NB4 (cell line): ENCODE data around the gene DNAJB4.

ENCODE experiments used
- DNase-seq: peaks from one replicate; pipeline ENCODE4 v3.0.0; 2010; ENCODE audit warnings: low read depth
- H3K4me3 ChIP-seq: one replicate; pipeline ENCODE4 v1.5.1; 2011; ENCODE audit warnings: mild to moderate bottlenecking, low read depth, low read length, moderate library complexity
- MYC ChIP-seq: IDR thresholded peaks from 2 replicates; pipeline ENCODE4 v1.6.1; 2011; ENCODE audit warnings: low read depth, low read length
- POLR2A ChIP-seq: IDR thresholded peaks from 2 replicates; pipeline ENCODE4 v1.6.1; 2011; ENCODE audit warnings: mild to moderate bottlenecking; ENCODE audit not compliant: insufficient read length; ENCODE audit errors: extremely low read depth
- TF ChIP-seq, protein P1 (sequence below): IDR thresholded peaks from 2 replicates; pipeline ENCODE4 v1.6.1; 2011; ENCODE audit warnings: low read depth, low read length
- TF ChIP-seq, protein P2 (sequence below): IDR thresholded peaks from one replicate; pipeline ENCODE4 v1.5.1; 2012; ENCODE audit warnings: low read depth, low read length

Gene DNAJB4

DNA sequence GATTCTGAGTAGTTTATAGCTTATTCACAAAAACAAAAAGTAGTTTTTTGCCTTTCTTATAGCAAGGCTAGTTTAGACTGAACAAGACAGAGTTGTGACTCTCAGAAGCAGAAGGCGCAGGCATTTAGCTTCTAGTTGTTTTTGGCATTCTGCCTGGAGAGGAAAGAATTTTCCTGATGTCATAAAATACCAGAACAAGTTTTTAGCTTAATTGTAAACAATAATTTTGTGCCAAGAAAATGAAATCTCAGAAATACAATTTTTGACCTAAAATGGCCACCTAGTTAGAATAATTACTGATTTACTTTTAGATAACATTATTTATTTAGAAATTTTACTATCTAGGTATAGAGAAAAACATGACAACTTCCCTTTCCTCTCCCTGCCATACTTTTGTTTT is 1.0 kb downstream of the DNAJB4 start:
- H3K4me3 ChIP-seq = peak overlapping the region; percentile 87
- DNase-seq = peak; percentile 38
- TF ChIP-seq MYC = no peak
- TF ChIP-seq, protein P1, sequence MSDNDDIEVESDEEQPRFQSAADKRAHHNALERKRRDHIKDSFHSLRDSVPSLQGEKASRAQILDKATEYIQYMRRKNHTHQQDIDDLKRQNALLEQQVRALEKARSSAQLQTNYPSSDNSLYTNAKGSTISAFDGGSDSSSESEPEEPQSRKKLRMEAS = no peak
- TF ChIP-seq, protein P2, sequence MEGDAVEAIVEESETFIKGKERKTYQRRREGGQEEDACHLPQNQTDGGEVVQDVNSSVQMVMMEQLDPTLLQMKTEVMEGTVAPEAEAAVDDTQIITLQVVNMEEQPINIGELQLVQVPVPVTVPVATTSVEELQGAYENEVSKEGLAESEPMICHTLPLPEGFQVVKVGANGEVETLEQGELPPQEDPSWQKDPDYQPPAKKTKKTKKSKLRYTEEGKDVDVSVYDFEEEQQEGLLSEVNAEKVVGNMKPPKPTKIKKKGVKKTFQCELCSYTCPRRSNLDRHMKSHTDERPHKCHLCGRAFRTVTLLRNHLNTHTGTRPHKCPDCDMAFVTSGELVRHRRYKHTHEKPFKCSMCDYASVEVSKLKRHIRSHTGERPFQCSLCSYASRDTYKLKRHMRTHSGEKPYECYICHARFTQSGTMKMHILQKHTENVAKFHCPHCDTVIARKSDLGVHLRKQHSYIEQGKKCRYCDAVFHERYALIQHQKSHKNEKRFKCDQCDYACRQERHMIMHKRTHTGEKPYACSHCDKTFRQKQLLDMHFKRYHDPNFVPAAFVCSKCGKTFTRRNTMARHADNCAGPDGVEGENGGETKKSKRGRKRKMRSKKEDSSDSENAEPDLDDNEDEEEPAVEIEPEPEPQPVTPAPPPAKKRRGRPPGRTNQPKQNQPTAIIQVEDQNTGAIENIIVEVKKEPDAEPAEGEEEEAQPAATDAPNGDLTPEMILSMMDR = no peak
- no peak for TF ChIP-seq POLR2A

DNA sequence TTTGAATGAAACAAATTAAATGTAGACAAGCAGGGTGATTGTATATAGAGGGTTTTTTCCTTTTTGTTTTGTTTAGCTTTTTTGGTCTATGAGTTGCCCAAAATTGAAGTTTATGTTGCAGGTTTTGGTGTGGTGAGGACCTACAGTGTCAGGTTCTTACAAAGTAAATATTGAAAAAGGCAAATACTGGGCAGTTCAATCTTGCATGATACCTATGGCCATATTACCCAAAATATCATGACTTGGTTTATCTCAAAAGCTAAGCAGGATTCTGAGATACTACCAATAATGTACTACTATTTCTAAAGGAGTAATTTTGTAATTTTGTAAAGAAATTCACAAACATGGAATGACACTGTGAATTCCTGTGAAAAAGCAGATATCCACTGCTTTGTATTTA is 1.8 kb downstream of the DNAJB4 start:
- DNase-seq = no peak
- H3K4me3 ChIP-seq = peak overlapping the region; percentile 87
- TF ChIP-seq, protein P2 = no peak
- TF ChIP-seq MYC (no peak), POLR2A (no peak)
- TF ChIP-seq, protein P1 = no peak

DNA sequence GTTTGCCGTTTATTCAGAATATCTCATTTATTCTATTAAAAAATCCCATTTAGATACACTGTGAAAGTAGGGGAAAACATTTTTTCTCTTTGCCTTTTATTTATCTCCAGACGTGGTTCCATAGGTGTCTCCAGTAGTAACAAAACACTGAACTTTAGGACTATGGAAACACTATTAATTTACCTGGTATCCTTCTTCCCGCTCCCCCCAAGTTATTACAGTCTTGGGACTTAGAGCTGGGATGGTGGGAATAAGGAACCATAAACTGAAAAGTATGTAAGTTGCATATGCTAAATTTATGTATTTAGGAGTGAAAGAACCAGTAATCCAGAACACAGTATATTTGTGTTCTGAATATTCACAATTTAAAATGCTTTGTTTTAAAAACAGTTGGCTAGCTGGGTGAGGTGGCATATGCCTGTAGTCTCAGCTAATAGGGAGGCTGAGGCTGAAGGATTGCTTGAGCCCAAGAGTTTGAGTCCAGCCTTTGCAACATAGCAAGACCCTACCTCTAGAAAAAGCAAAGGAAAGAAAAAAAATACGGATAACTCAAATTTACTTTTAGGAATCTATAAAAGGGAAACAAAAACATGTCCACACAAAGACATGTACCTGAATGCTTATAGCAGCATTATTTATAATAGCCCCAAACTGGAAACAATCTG is 3.1 kb downstream of the DNAJB4 start:
- DNase-seq = no peak
- TF ChIP-seq, protein P2 = no peak
- TF ChIP-seq, protein P1 = no peak
- TF ChIP-seq POLR2A (no peak), MYC (no peak)
- H3K4me3 ChIP-seq = peak overlapping the region; percentile 29

DNA sequence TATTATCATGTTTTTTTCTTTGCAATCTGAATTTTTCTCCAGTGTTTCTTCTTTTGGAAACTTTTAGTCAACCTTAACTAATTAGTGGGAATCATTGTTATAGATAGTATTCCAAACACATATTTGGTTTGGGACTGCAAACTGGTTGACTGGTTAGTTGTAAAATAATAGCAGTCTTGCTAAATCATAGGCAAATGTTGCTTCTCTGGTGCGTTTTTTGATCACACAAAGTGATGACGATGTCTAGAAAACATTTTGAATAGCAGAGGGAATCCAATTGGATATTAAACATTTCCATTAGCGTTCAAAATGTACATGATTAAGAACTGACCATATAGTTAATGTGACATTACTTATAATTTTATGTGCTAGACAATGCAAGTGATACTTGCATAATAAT is 4.5 kb downstream of the DNAJB4 start:
- no peak for TF ChIP-seq MYC
- TF ChIP-seq, protein P1 = no peak
- no peak for TF ChIP-seq POLR2A
- TF ChIP-seq, protein P2 = no peak
- no peak for DNase-seq
- H3K4me3 ChIP-seq = no peak overlapping the region

DNA sequence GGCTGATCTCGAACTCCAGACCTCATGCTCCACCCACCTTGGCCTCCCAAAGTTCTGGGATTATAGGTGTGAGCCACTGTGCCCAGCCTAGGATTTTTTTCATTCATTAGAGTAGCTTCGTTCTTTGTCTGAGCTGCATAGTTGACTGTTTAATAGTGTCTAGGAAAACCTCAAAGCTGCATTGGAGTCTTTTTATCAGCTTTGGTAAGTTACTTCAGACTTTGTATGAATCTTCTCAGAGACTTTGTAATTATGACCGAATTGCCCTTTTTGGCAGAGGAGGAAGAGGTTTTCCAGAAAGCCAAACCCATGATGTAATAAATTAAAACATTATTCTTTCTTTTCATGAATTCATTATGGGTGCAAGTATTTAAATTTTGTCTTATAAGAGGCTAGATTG is 5.1 kb downstream of the DNAJB4 start:
- no peak for TF ChIP-seq POLR2A
- TF ChIP-seq MYC = no peak
- TF ChIP-seq, protein P2 = no peak
- TF ChIP-seq, protein P1 = no peak
- H3K4me3 ChIP-seq = no peak overlapping the region
- DNase-seq = no peak

DNA sequence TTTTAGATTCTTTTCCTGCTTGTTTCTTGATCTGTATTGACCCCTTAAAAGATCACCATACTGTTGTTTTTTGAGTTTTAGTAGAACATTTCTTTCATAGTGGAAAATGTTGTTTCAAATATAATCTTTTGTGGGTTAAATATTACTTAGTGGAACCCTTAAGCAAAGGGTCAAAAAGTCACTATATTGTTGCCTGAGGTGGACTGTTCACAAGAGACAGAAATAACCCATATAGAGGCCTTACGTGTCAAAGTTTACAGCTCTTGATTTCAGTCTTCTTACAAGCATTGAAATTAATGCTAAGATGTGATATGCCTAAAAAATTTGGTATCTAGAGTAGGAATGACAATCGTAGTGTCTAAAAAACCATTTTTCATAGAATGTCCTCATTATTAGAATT is 6.3 kb downstream of the DNAJB4 start:
- H3K4me3 ChIP-seq = no peak overlapping the region
- TF ChIP-seq MYC = no peak
- TF ChIP-seq, protein P2 = no peak
- no peak for TF ChIP-seq POLR2A
- DNase-seq = no peak
